Stimulated activated CD4-positive, alpha-beta T cell treated with anti-CD3 and anti-CD28 coated beads, Interleukin-1b, Interleukin-23, amount 100 ng/mL, for 24 hours (primary cell): ENCODE measurements around the gene ZNF544.
"Not testable (repeated sequence)": the region's sequence is repeated elsewhere in the genome, so short reads cannot be mapped to it uniquely, and the experiment has no call there.

Source experiments
- DNase-seq, 4 experiments: peaks; one replicate each; pipeline ENCODE4 v3.0.0-alpha.2; 2020; ENCODE audit warnings: low read depth in 4 of 4, low spot score in 1 of 4

The ZNF544 gene

GRCh38 chr19:58252102-58252685 is 23.5 kb downstream of the ZNF544 start:
- DNase-seq: no peak

- not testable (repeated sequence) for DNase-seq
Measured at GRCh38 chr19:58258259-58258658, 29.5 kb downstream of the ZNF544 start.

GRCh38 chr19:58261600-58261967 is 32.9 kb downstream of the ZNF544 start:
- no peak for DNase-seq

DNA sequence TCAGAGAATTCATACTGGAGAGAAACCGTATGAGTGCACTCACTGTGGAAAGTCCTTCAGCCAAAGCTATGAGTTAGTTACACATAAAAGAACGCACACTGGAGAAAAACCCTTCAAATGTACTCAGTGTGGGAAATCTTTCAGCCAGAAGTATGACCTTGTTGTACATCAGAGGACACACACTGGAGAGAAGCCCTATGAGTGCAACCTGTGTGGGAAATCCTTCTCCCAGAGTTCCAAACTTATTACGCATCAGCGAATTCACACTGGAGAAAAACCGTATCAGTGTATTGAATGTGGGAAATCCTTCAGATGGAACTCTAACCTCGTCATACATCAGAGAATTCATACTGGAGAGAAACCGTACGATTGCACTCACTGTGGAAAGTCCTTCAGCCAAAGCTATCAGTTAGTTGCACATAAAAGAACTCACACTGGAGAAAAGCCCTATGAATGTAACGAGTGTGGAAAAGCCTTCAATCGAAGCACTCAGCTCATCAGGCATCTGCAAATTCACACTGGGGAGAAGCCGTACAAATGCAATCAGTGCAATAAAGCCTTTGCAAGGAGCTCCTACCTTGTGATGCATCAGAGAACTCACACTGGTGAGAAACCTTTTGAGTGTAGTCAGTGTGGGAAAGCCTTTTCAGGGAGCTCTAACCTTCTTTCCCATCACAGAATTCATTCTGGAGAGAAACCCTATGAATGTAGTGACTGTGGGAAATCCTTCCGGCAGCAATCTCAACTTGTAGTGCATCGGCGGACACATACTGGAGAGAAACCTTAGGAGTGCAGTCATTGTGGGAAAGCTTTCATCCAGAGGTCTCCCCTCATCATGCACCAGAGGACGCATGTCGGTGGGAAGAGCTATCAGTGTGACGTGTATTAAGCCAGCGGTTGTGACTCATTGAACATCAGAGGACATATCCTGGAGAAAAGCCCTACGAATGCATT is 33.5 kb downstream of the ZNF544 start:
- no peak for DNase-seq

DNA sequence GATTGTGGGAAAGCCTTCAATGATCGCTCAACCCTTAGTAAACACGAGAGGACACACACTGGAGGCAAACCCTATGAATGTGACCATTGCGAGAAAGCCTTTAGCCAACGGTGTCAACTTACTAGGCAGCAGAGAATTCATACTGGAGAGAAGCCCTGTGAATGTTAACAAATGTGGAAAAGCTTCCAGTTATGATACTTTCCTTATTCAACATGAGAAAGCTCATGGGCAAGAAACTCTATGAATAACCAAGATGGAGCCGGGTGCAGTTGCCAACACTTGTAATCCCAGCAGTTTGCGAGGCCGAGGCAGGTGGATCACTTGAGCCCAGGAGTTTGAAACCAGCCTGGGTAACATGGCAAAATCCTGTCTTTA is 34.2 kb downstream of the ZNF544 start:
- no peak for DNase-seq

DNA sequence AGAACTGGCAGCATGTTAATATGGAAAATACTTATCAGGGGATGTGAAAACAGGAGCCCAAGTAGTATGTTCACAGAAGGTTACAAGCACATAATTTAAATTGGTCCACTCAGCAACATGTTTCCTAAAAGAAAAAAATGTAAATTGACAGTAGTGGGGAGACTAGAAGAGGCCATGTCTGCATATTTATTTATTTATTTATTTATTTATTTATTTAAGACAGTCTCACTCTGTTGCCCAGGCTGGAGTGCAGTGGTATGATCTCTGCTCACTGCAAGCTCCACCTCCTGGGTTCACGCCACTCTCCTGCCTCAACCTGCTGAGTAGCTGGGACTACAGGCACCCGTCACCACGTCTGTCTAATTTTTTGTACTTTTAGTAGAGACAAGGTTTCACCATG is 36.4 kb downstream of the ZNF544 start:
- DNase-seq: no peak

GRCh38 chr19:58268344-58268743 is 39.6 kb downstream of the ZNF544 start:
- no peak for DNase-seq

DNA sequence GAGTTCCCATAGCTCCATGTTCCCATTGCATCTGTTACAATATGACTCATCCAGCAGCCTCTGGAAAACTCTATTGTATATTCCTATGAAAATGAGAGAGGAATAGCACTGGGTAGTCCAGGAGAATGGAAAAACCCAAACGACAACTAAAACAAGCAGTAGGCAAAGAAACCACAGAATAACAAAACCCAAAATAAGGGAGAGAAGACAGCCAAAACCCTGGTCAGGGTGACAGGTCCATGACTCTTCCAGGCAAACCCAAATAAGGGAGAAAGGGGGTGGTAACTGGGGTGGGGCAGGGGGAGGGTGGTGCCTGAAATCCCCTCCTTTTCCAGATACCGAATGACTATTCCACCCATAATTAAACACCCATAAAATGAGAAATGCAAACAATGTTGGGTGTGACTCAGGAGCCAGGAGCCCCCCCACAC is 46.1 kb downstream of the ZNF544 start:
- no peak for DNase-seq

DNA sequence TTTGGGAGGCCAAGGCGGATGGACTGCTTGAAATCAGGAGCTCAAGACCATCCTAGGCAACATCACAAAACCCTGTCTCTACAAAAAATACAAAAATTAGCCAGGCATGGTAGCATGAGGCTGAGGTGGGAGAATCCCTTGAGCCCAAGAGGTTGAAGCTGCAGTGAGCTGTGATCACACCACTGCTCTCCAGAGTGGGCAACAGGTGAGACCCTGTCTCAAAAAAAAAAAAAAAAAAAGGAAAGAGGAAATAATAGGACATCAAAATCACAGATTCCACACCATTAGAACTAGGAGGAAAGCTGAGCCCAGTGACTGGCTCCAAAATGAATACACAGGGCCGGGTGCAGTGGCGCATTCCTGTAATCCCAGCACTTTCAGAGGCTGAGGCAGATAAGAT is 46.9 kb downstream of the ZNF544 start:
- DNase-seq: no peak

GRCh38 chr19:58277197-58277596 is 48.5 kb downstream of the ZNF544 start:
- DNase-seq: no peak

- no peak for DNase-seq
Measured at GRCh38 chr19:58277748-58278540, 49.2 kb downstream of the ZNF544 start.

- peak; percentile 90 to 97 (median 95) for DNase-seq
Measured at GRCh38 chr19:58278541-58279041, 49.9 kb downstream of the ZNF544 start, which contains the start of gene ZNF8. ZNF8 (plus strand) TSS chr19:58278955; CDS start chr19:58279082, 127 bp downstream.

DNA sequence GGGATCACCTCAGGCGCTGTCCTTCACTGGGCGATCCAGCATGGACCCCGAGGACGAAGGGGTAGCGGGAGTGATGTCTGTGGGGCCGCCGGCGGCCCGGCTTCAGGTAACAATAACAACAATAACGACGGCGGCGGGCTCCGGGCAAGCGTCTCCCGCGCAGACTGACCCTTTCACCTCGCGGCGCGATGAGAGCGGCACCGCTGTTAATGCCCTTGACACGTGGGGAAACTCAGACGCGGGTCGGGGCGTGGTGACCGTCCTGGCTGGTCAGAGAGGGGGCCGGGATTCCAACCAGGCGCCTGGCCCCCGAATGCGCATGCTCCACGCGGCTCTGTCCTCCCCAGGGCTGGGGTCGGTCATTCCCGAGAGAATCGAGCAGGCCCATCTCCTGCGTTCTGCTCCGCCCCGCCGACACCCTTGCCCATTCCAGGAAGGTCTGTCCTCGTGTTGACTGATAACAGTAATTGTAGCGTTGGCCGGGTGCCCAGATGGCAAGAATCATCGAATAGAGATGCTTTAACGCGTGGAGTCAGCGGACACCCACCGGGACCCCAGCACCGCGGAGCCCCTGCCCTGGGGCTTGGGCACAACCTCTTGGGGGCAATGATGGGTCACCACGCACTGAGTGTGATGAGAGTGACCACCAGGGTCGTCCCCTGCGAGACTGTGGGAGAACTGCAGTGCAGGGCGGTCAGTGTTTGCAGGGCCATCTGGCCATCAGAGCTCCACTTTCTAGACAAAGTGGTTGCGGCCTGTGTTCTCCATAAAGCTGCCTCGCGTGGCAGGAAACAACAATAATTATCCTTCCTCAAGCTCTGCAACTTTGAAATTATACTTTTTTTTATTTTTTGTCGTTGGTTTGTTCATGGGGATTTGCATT is 50.6 kb downstream of the ZNF544 start:
- peak; percentile 8 to 30 (median 16) for DNase-seq

DNA sequence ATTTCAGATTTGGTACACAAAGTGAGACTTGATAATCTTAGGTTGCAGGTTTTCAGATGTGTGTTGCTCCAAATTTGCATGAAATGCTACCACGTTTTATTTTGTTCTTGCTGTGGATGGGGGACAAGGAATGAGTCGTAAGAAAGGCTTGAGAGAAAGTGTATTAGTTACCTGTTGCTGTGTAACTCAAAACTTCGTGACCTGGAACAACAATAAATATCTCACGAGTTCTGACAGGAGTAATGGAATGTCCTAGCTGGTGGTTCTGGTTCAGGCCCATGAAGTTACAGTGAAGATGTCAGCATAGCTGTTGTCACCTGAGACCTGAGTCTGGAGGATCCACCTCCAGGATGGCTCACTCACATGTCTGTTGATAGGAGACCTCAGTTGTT is 51.2 kb downstream of the ZNF544 start:
- DNase-seq: no peak

DNA sequence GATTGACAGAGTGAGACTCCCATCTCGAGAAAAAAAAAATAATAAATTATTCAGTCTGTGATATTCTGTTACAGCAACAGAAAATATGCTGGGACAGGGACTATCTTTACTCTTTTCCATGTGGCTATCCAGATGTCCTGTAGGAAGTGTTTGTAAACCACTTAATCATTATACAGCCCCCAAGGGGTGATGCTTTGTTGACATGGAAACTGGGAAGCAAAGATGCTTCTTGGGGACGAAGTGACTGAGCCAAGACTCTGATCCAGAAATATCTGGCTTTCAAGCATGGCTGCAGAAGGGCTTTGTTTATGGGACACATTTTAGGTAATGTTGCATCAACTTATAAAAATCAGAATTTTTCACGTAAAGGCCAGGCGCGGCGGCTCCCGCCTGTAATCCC is 55.5 kb downstream of the ZNF544 start:
- DNase-seq: no peak

GRCh38 chr19:58291943-58292342 is 63.2 kb downstream of the ZNF544 start:
- no peak for DNase-seq

GRCh38 chr19:58294743-58295374 is 66.1 kb downstream of the ZNF544 start:
- DNase-seq: no peak

- no peak for DNase-seq
Measured at GRCh38 chr19:58296104-58296503, 67.4 kb downstream of the ZNF544 start.

DNA sequence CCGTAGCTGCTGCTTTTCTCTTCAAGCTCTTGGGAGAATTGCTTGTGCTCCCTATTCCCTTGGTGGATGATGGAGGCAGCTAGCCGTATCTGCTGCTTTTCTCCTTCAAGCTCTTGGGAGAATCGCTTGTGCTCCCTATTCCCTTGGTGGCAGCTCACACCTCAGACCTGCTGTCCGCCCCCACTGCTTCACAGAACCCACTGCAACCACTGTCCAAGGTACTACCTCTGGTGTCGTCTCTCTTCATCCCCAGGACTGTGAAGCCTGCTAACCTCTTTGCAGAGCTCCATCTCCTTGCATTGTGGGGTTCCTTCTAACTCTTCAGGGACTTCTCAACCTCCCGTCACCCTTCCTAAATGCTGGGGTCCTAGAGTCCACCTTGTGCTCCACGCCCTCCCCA is 71.9 kb downstream of the ZNF544 start:
- no peak for DNase-seq

- DNase-seq: no peak
Measured at GRCh38 chr19:58304255-58304654, 75.5 kb downstream of the ZNF544 start.
